Kidney capillary endothelial cell (primary cell): ENCODE data around the gene CLEC4D.
"Not testable (repeated sequence)": the region's sequence is repeated elsewhere in the genome, so short reads cannot be mapped to it uniquely, and the experiment has no call there.

Experiments used
- DNase-seq: peaks from one replicate; pipeline ENCODE4 v3.0.0-alpha.2; 2018; ENCODE audit warnings: low spot score

Gene CLEC4D

DNA sequence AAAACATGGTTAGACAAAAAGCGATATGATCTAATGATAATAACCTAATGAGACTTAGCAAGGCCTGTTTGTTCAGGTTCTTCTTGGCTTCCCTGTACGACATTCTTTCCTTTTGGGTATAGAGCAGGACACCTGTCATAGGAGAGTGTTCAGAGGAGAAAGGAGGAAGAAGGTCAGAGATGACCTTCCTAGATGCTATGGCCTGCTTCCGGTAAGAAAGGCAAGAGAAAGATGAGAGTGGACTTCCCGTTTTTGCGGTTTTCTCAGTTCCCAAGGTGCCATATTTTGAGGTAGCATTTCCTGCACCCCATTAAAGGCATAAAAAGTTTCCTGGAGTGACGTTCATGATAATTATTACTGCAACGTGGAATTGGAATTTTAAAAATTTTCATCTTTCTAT, 18.7 kb downstream of the CLEC4D start:
- no peak for DNase-seq

DNA sequence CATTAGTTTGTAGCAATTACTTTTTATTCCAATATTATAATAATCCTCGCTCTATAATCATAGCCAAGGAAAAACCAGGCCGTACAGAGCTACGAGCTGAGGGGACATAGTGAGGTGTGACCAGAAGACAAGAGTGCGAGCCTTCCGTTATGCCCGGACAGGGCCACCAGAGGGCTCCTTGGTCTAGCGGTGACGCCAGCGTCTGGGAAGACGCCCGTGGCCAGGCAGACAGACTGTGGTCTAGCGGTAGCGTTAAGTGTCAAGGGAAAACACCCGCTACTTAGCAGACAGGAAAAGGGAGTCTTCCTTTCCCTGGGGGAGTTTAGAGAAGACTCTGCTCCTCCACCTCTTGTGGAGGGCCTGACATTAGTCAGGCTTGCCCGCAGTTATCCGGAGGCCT, 24.5 kb downstream of the CLEC4D start:
- DNase-seq = not testable (repeated sequence)

DNA sequence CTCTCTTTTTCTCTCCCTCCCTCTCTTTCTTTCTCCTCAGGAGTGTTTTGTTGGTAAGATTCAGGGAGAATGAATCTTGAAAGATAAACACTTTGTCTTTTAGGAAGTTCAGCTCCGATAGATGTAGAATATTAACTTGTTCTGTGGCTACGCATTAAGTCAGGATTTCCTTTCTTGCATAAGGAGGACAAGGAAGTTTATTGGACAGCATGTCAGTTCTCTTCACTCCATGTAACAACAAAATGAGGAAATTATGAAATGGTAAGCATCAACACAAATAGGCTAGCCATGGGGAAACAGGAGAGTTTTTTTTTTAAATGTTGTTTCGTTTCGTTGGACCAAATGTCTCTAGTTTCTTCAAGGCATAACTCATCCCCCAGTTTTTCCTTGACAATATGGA, 27.5 kb downstream of the CLEC4D start, which contains the start of gene CLEC4E:
CLEC4E (minus strand) TSS at position 75 of the 400 bp plus-strand sequence. CDS start 108 bp downstream, outside the sequence.
- not testable (repeated sequence) for DNase-seq

DNA sequence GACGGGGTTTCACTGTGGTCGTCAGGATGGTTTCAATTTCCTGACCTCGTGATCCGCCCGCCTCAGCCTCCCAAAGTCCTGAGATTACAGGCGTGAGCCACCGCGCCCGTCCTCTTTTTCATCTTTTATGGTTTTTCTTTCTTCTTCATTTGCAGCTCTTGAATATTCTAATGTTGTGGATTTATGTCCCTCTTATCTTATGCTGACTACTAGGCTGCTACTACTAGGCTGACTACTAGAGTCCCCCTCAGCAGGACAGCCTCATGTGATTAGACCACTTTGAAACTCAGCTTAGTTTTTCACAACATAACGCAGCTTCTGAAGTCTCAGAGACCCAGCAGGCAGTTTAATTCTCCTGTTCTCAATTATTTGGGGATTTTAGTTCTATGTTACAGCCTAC, 28.3 kb downstream of the CLEC4D start:
- DNase-seq = no peak

DNA sequence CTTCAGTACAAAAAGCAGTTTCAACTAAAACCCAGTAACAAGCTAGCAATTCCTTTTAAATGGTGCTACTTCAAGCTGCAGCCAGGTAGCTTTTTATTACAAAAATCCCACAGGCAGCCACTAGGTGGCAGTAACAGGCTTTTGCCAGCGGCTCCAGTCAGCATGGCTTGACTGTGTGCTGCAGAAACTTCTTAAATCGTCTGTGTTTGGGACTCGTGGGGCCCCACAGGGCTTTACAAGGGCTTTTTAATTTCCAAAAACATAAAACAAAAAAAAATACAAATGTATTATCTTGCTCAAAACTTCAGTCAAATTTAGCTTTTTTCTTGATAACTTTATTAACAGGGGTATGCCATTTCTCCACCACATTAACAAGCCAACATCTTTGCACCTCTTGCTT, 31.0 kb downstream of the CLEC4D start:
- DNase-seq = peak; percentile 68

- no peak for DNase-seq
These were observed 33.3 kb downstream of the CLEC4D start for GRCh38 chr12:8546591-8546990.

GRCh38 chr12:8547645-8548044, 34.3 kb downstream of the CLEC4D start:
- DNase-seq = no peak

DNA sequence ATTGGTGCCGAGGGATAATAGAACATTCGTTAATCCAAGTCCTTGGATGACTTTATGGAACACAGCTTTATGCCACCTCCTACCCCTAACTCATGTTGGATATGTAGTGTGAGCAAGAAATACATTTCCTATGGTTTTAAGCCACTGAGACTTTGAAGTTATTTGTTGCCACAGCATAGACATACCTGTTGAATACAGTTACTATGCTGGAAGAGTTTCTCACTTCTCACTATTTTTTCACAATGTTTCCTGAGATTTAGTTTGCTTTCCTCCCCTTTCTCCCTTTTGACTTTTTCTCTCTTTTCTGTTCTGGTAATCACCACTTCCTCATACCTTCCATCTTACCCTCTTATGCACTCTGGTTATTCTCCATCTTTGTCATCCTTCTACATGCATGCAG, 34.9 kb downstream of the CLEC4D start:
- no peak for DNase-seq

DNA sequence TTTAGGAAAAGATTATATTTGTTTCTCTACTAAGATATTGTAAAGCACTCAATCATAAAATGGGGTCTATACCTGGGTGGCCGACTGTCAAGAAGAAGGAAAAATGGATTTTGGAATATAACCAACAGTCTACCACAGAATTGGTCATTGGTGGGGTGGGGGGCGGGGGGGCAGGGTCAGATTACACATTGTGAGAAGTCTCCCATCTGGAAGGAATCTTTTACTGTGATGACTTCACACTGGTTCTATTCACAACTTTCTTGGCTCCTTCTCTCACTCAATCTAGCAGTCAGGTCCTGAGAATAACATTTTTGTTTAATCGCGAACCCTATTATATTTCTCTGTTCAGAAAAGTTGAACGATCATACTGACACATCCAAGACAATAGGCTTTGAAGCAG, 36.1 kb downstream of the CLEC4D start:
- no peak for DNase-seq

DNA sequence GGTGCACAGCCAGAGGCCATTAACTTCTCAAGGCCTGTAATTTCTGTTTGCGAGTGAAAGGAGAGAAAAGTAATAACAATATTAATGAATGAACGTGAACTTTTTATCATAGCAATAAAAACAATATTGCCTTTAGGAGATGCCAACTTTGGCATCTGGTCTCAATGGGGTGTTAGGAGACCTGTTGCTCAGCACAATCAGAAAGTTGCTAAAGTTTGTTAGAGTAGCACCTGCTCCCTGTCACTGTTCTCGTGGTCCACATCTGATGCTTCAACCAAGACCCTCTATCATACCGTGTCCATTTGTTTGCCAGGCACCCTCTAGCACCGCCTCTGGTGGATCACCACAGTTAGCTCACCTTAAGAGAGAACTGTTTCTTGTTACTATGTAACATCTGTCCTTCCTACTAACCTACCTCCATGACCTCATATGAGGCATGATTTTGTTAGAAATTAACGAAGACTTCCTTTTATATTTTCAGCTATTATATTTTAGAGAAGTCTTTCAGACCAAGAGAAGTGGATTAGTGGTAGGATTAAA, 39.9 kb downstream of the CLEC4D start:
- no peak for DNase-seq

GRCh38 chr12:8554451-8555195, 41.3 kb downstream of the CLEC4D start:
- peak; percentile 53 for DNase-seq

- no peak for DNase-seq
These were observed 43.3 kb downstream of the CLEC4D start for GRCh38 chr12:8556531-8557097.

DNA sequence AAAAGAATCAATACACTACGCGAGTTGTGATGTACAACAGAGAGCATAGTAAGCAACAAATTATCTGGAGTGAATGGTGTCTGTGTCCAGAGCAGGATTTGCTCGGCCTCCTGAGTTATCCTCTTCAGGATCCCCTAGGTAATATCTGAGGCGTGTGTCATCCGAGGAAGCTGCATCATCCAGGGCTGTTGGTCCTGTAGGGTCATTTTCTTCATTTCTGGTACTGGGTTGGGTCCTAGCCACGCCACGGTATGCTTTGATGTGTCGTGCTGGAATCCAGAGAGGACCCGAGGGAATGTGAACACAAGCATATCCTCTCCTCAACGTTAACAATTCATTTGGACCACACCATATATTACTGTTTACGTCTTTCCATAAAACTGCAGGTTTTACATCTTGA, 46.4 kb downstream of the CLEC4D start:
- no peak for DNase-seq

GRCh38 chr12:8561011-8561410, 47.7 kb downstream of the CLEC4D start:
- no peak for DNase-seq

- no peak for DNase-seq
These were observed 49.0 kb downstream of the CLEC4D start for GRCh38 chr12:8562310-8562709.

- DNase-seq = no peak
These were observed 50.1 kb downstream of the CLEC4D start for GRCh38 chr12:8563356-8563755.

- no peak for DNase-seq
These were observed 51.4 kb downstream of the CLEC4D start for GRCh38 chr12:8564656-8565055.

DNA sequence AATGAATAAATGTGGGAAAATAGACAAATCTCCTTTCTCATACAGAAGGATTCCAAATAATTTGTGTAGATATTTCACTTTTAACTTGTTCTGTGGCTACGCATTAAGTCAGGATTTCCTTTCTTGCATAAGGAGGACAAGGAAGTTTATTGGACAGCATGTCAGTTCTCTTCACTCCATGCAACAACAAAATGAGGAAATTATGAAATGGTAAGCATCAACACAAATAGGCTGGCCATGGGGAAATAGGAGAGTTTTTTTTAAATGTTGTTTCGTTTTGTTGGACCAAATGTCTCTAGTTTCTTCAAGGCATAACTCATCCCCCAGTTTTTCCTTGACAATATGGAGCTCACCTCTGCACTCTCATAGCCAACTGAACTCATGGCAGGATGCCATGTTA, 52.7 kb downstream of the CLEC4D start:
- DNase-seq = not testable (repeated sequence)

- no peak for DNase-seq
These were observed 53.2 kb downstream of the CLEC4D start for GRCh38 chr12:8566525-8566924.
